Trophoblast cell (in vitro differentiated cells and primary cell): ENCODE results near the gene NINJ2.

ENCODE experiments used
- DNase-seq, 2 donors: peaks; one replicate each; pipeline ENCODE4 v3.0.0-alpha.2; 2016
- H2AFZ ChIP-seq: 2 replicates; pipeline ENCODE4 v1.6.1; 2013; ENCODE audit warnings: low read length, moderate library complexity, mild to moderate bottlenecking; ENCODE audit not compliant: insufficient read depth, poor library complexity
- H2AK5ac ChIP-seq: 2 replicates; pipeline ENCODE4 v1.6.1; 2013; ENCODE audit warnings: mild to moderate bottlenecking, low read length
- H2BK120ac ChIP-seq: 2 replicates; pipeline ENCODE4 v1.6.1; 2013; ENCODE audit warnings: low read length, mild to moderate bottlenecking, moderate library complexity; ENCODE audit not compliant: insufficient read depth, poor library complexity
- H2BK12ac ChIP-seq: 2 replicates; pipeline ENCODE4 v1.6.1; 2013; ENCODE audit warnings: mild to moderate bottlenecking, low read length, moderate library complexity
- H2BK5ac ChIP-seq: 2 replicates; pipeline ENCODE4 v1.6.1; 2013; ENCODE audit warnings: low read length, low read depth, moderate library complexity, mild to moderate bottlenecking; ENCODE audit not compliant: poor library complexity
- H3K14ac ChIP-seq: 2 replicates; pipeline ENCODE4 v1.6.1; 2013; ENCODE audit warnings: mild to moderate bottlenecking, low read length
- H3K18ac ChIP-seq: 2 replicates; pipeline ENCODE4 v1.6.1; 2013; ENCODE audit warnings: mild to moderate bottlenecking, low read length
- H3K23ac ChIP-seq: 2 replicates; pipeline ENCODE4 v1.6.1; 2013; ENCODE audit warnings: low read length
- H3K27ac ChIP-seq: 2 replicates; pipeline ENCODE4 v1.5.1; 2013; ENCODE audit warnings: low read depth, mild to moderate bottlenecking, inconsistent platforms, low read length, moderate library complexity
- H3K27me3 ChIP-seq: 2 replicates; pipeline ENCODE4 v1.6.1; 2013; ENCODE audit warnings: inconsistent platforms, mild to moderate bottlenecking, low read length, moderate library complexity; ENCODE audit not compliant: insufficient read depth
- H3K36me3 ChIP-seq, 2 experiments: 1 replicate in 1 of 2; 2 replicates in 1 of 2; pipeline ENCODE4 v1.6.1; 2013; ENCODE audit warnings: low read length in 2 of 2, mild to moderate bottlenecking in 2 of 2, moderate library complexity in 1 of 2; ENCODE audit not compliant: insufficient read depth in 2 of 2, control insufficient read depth in 1 of 2
- H3K4ac ChIP-seq: 2 replicates; pipeline ENCODE4 v1.6.1; 2013; ENCODE audit warnings: low read depth, mild to moderate bottlenecking, low read length, moderate library complexity
- H3K4me1 ChIP-seq, 2 experiments: 1 replicate in 1 of 2; 2 replicates in 1 of 2; pipeline ENCODE4 v1.6.1; 2013; ENCODE audit warnings: low read length in 2 of 2, mild to moderate bottlenecking in 2 of 2, moderate library complexity in 1 of 2; ENCODE audit not compliant: insufficient read depth in 2 of 2, control insufficient read depth in 1 of 2
- H3K4me2 ChIP-seq: 2 replicates; pipeline ENCODE4 v1.6.1; 2013; ENCODE audit warnings: inconsistent platforms, mild to moderate bottlenecking, low read length, moderate library complexity
- H3K4me3 ChIP-seq: 2 replicates; pipeline ENCODE4 v1.5.1; 2013; ENCODE audit warnings: mild to moderate bottlenecking, low read depth, low read length, inconsistent platforms
- H3K79me1 ChIP-seq: one replicate; pipeline ENCODE4 v1.6.1; 2013; ENCODE audit warnings: low read length
- H3K79me2 ChIP-seq: 2 replicates; pipeline ENCODE4 v1.6.1; 2013; ENCODE audit warnings: low read length, mild to moderate bottlenecking; ENCODE audit not compliant: control insufficient read depth, insufficient read depth, poor library complexity
- H3K9ac ChIP-seq: 2 replicates; pipeline ENCODE4 v1.6.1; 2013; ENCODE audit warnings: mild to moderate bottlenecking, low read length
- H3K9me3 ChIP-seq: 2 replicates; pipeline ENCODE4 v1.6.1; 2013; ENCODE audit warnings: low read depth, mild to moderate bottlenecking, control low read depth, inconsistent platforms, low read length; ENCODE audit not compliant: insufficient read depth
- H4K12ac ChIP-seq: 2 replicates; pipeline ENCODE4 v1.6.1; 2013; ENCODE audit warnings: low read depth, mild to moderate bottlenecking, low read length, moderate library complexity
- H4K8ac ChIP-seq: 2 replicates; pipeline ENCODE4 v1.6.1; 2013; ENCODE audit warnings: low read depth, mild to moderate bottlenecking, low read length, moderate library complexity
- H4K91ac ChIP-seq: one replicate; pipeline ENCODE4 v1.6.1; 2013; ENCODE audit warnings: low read depth, mild to moderate bottlenecking, low read length, moderate library complexity
- WGBS: extraction: QIAGEN DNeasy Blood & Tissue Kit; methylation state at CpG from one replicate; pipeline ENCODE4 v1.1.7; 2013; ENCODE audit warnings: missing lambda C conversion rate; ENCODE audit not compliant: insufficient read length, insufficient coverage; ENCODE audit errors: extremely low coverage; 5-methylcytosine and 5-hydroxymethylcytosine counted together

NINJ2 gene

DNA sequence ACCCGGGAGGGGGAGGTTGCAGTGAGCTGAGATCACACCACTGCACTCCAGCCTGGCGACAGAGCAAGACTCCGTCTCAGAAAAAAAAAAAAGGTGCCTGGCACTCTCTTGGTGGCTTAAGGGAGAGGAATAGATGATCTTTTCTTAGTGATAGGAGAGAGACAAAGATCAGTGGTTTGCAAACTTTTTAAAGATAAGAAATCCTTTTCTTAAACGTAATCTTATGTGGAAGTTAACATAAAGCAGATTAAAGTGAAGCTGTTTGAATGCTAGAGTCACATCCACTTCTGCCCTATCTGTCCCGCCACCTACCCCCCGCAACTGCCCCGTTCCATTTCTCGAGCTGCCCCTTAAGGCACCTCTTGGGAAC, 6.3 kb upstream of the NINJ2 start:
- Histone ChIP-seq H3K9me3 (no peaks in the 10 kb centered on the region), H2AK5ac (no peak overlapping the region), H3K4me1 (peaks cover 0 to 3% of the 10 kb centered on the region in 2 experiments), H3K79me1 (no peaks in the 10 kb centered on the region), H4K12ac (no peak overlapping the region), H4K8ac (no peak overlapping the region), H2BK120ac (no peak overlapping the region), H2AFZ (no peak overlapping the region), H2BK5ac (no peak overlapping the region), H3K23ac (no peak overlapping the region), H3K79me2 (no peaks in the 10 kb centered on the region), H3K4me2 (no peak overlapping the region), H3K9ac (no peak overlapping the region), H4K91ac (no peak overlapping the region), H3K14ac (no peak overlapping the region), H3K4me3 (no peak overlapping the region), H3K27ac (no peak overlapping the region), H3K4ac (no peak overlapping the region), H3K36me3 (no peaks in the 10 kb centered on the region), H2BK12ac (no peak overlapping the region), H3K18ac (no peak overlapping the region), H3K27me3 (no peaks in the 10 kb centered on the region)
- no peak for DNase-seq
- WGBS = no CpG with 5 or more reads among the region's 8 CpGs

- no peak overlapping the region for H3K23ac ChIP-seq
- no peaks in the 10 kb centered on the region for H3K9me3 ChIP-seq
- no peak overlapping the region for H2BK120ac ChIP-seq
- no peaks in the 10 kb centered on the region for H3K79me1 ChIP-seq
- H3K27me3 ChIP-seq = no peaks in the 10 kb centered on the region
- no peak overlapping the region for H4K91ac ChIP-seq
- no peak overlapping the region for H3K4ac ChIP-seq
- no peaks in the 10 kb centered on the region for H3K79me2 ChIP-seq
- no peak overlapping the region for H3K14ac ChIP-seq
- no peak overlapping the region for H3K4me2 ChIP-seq
- no peak overlapping the region for H4K12ac ChIP-seq
- no peak for DNase-seq
- H3K9ac ChIP-seq = no peak overlapping the region
- H3K4me1 ChIP-seq = peaks cover 0 to 3% of the 10 kb centered on the region in 2 experiments
- no peak overlapping the region for H3K27ac ChIP-seq
- H2AK5ac ChIP-seq = no peak overlapping the region
- H3K36me3 ChIP-seq = no peaks in the 10 kb centered on the region
- no peak overlapping the region for H2BK5ac ChIP-seq
- H3K18ac ChIP-seq = no peak overlapping the region
- no peak overlapping the region for H2AFZ ChIP-seq
- no peak overlapping the region for H3K4me3 ChIP-seq
- H4K8ac ChIP-seq = no peak overlapping the region
- WGBS = no CpG with 5 or more reads among the region's 1 CpG
- H2BK12ac ChIP-seq = no peak overlapping the region
These were observed 4.8 kb upstream of the NINJ2 start for GRCh38 chr12:668090-668481.

DNA sequence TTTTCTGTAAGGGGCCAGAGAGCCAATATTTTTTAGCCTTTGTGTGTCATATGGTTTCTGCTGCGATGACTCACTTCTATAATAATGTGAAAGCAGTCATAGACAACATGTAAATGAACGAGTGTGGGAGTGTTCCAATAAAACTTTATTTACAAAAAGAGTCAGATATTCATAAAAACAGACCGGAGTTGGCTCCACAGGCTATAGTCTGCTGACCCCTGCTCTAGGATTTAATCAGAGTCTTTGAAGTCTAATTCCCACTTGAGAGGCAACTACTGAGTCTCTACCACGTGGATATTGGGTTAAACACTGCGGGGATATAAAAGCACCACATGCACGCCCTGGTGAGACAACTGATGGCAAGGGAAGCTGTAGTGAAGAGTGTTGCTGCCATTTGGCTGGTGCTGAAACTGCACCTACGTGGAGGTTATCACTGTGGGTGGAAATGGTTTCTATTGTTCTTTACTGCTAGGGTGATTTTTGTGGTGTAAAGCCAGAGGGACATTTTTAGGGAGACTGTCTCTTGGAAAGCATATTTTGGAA, 3.6 kb upstream of the NINJ2 start:
- H3K18ac ChIP-seq = no peak overlapping the region
- H3K9ac ChIP-seq = no peak overlapping the region
- peaks cover 0 to 3% of the 10 kb centered on the region in 2 experiments for H3K4me1 ChIP-seq
- no peak overlapping the region for H2BK12ac ChIP-seq
- no peak overlapping the region for H4K12ac ChIP-seq
- H2BK5ac ChIP-seq = no peak overlapping the region
- WGBS = no CpG with 5 or more reads among the region's 7 CpGs
- H2AK5ac ChIP-seq = no peak overlapping the region
- no peaks in the 10 kb centered on the region for H3K9me3 ChIP-seq
- H3K4ac ChIP-seq = no peak overlapping the region
- no peak for DNase-seq
- no peak overlapping the region for H3K14ac ChIP-seq
- no peak overlapping the region for H2BK120ac ChIP-seq
- no peak overlapping the region for H4K8ac ChIP-seq
- no peak overlapping the region for H3K23ac ChIP-seq
- no peak overlapping the region for H2AFZ ChIP-seq
- H3K4me3 ChIP-seq = no peak overlapping the region
- no peaks in the 10 kb centered on the region for H3K79me1 ChIP-seq
- no peaks in the 10 kb centered on the region for H3K27me3 ChIP-seq
- H4K91ac ChIP-seq = no peak overlapping the region
- no peak overlapping the region for H3K27ac ChIP-seq
- H3K36me3 ChIP-seq = no peaks in the 10 kb centered on the region
- no peaks in the 10 kb centered on the region for H3K79me2 ChIP-seq
- no peak overlapping the region for H3K4me2 ChIP-seq

DNA sequence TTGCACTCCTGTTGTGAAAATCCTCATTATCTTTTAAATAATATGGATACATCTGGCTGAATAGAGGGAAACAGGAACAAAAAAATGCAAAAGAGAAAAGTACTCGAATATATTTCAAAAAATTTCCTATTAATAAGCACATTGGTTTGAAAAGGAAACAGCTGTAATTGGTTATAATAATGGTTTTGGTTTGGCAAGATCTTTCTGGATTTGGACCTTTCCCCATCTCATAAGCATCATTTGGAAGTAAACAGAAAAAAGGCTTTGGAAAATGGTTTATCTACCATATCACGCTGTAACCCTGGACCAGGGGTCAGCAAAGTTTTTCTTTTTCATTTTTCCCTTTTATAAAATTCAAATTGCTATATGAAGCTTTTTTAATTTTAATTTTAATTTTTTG, 2.8 kb upstream of the NINJ2 start:
- no peak overlapping the region for H3K23ac ChIP-seq
- no CpG with 5 or more reads among the region's 2 CpGs for WGBS

More for the DNA sequence above, 2.8 kb upstream of the NINJ2 start:
- Histone ChIP-seq H3K9me3 (no peaks in the 10 kb centered on the region), H2BK12ac (no peak overlapping the region), H2AFZ (no peak overlapping the region), H4K91ac (no peak overlapping the region), H4K12ac (no peak overlapping the region), H3K79me2 (no peaks in the 10 kb centered on the region), H3K79me1 (no peaks in the 10 kb centered on the region), H3K18ac (no peak overlapping the region), H4K8ac (no peak overlapping the region), H3K27me3 (no peaks in the 10 kb centered on the region), H2BK5ac (no peak overlapping the region), H3K9ac (no peak overlapping the region), H3K27ac (no peak overlapping the region), H3K4me2 (no peak overlapping the region), H2AK5ac (no peak overlapping the region), H2BK120ac (no peak overlapping the region), H3K4me1 (peaks cover 0 to 3% of the 10 kb centered on the region in 2 experiments), H3K14ac (no peak overlapping the region), H3K4me3 (no peak overlapping the region), H3K36me3 (no peaks in the 10 kb centered on the region), H3K4ac (no peak overlapping the region)
- no peak for DNase-seq
